Colonic mucosa (tissue), 4 donors: ENCODE results near the gene HOXC12. TPM values are rescaled to one million over a fixed set of nuclear protein-coding genes. Genes with fewer than 3 reads are reported as not detected.

Source experiments
- DNase-seq: peaks from one replicate; pipeline ENCODE4 v3.0.0-alpha.2; 2020
- H3K27ac ChIP-seq: fragments of 200-600 bp; one replicate; pipeline ENCODE4 v1.8.0; 2021
- H3K27me3 ChIP-seq: fragments of 200-600 bp; one replicate; pipeline ENCODE4 v1.8.0; 2021
- H3K36me3 ChIP-seq: fragments of 200-600 bp; one replicate; pipeline ENCODE4 v1.8.0; 2021
- H3K4me1 ChIP-seq: fragments of 200-600 bp; one replicate; pipeline ENCODE4 v1.8.0; 2021; ENCODE audit warnings: mild to moderate bottlenecking
- H3K4me3 ChIP-seq: fragments of 200-600 bp; one replicate; pipeline ENCODE4 v1.8.0; 2021
- H3K9ac ChIP-seq, 2 donors: one replicate each; pipeline ENCODE4 v1.7.0; 2013; ENCODE audit warnings: control low read depth in 2 of 2, low read depth in 2 of 2, low read length in 2 of 2
- H3K9me3 ChIP-seq: fragments of 200-600 bp; one replicate; pipeline ENCODE4 v1.8.0; 2021
- intact Hi-C: fragments of 100-400 bp; cut with DNase I; formaldehyde crosslinking; loops from one replicate; pipeline ENCODE4 v1.14.1; 2022
- total RNA-seq, 2 donors: library from RNA; stranded (reverse); fragmentation: NEBNext Ultra II Directional in 1 of 2; extraction: Animal tissue kit (Norgen Biotek cat#: 25700) in 1 of 2; gene quantifications; one replicate each; pipeline ENCODE4 v1.2.1, GENCODE V29; 2021
- TF ChIP-seq, protein P1 (sequence below): fragments of 200-600 bp; IDR thresholded peaks from one replicate; pipeline ENCODE4 v1.8.0; 2022; ENCODE audit warnings: antibody characterized with exemption, mild to moderate bottlenecking
- donor health status: healthy.
- donor health status: DM: no; HTN: no; CAD: no.
- donor health status: DM: no; HTN: no; CAD: no.

Gene HOXC12
- total RNA-seq, 2 donors from 2014 or later: not detected

DNA sequence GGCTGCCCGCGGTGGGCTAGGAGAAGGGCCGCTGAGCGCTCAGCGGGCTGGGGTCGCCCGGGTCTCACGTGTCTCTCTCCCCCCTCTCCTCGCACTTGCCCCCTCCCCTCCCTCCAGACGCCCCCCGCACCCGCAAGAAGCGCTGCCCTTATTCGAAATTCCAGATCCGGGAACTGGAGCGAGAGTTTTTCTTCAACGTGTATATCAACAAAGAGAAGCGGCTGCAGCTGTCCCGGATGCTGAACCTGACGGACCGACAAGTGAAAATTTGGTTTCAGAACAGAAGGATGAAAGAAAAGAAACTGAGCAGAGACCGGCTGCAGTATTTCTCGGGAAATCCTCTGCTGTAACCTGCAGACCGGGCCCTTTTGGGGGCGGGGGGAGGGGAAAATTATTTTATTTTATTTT lies 20.4 kb downstream of the HOXC12 start:
- no peaks in the 10 kb centered on the region for H3K4me1 ChIP-seq
- intact Hi-C loops: no loop called here
- no peak overlapping the region for H3K4me3 ChIP-seq
- TF ChIP-seq, protein P1, sequence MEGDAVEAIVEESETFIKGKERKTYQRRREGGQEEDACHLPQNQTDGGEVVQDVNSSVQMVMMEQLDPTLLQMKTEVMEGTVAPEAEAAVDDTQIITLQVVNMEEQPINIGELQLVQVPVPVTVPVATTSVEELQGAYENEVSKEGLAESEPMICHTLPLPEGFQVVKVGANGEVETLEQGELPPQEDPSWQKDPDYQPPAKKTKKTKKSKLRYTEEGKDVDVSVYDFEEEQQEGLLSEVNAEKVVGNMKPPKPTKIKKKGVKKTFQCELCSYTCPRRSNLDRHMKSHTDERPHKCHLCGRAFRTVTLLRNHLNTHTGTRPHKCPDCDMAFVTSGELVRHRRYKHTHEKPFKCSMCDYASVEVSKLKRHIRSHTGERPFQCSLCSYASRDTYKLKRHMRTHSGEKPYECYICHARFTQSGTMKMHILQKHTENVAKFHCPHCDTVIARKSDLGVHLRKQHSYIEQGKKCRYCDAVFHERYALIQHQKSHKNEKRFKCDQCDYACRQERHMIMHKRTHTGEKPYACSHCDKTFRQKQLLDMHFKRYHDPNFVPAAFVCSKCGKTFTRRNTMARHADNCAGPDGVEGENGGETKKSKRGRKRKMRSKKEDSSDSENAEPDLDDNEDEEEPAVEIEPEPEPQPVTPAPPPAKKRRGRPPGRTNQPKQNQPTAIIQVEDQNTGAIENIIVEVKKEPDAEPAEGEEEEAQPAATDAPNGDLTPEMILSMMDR: no peak
- no peak for DNase-seq
- H3K36me3 ChIP-seq: no peaks in the 10 kb centered on the region
- H3K27me3 ChIP-seq: peaks cover 94% of the 10 kb centered on the region
- no peaks in the 10 kb centered on the region for H3K9me3 ChIP-seq
- H3K9ac ChIP-seq: no peak overlapping the region
- H3K27ac ChIP-seq: no peak overlapping the region

DNA sequence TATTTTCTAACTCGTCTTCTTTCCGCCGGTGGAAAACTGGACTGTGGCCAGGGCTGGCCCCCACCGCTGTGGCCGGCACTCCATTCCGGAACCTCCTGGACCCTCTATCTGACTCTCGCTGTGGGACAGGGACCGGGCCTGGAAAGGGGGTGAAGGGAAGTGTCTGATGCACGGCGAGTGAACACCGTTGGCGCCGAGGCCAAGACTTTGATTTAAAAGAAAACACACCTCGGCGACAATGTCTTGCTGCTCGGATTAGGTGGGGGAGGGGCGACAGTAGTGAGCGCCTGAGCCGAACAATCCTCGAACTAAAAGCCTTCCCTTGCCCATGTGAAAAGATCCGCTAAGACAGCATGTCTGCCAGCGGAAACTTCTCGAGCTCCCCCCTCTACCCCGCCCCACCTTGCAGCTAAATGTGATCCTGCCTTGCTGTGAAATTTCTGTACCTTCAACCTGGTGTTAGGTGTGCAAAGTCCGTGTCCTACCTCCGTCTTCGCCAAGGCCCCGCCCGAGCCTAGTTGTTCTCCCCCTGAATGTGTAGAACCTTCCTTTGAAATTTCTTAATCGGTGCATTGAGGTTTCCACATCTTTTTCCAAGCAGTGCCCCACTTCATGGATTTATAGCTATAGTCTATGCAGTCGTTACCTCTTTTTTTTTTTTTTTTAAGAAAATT lies 20.9 kb downstream of the HOXC12 start:
- Histone ChIP-seq H3K9me3 (no peaks in the 10 kb centered on the region), H3K27ac (no peak overlapping the region), H3K4me3 (no peak overlapping the region), H3K27me3 (peaks cover 94% of the 10 kb centered on the region), H3K4me1 (no peaks in the 10 kb centered on the region), H3K36me3 (no peaks in the 10 kb centered on the region), H3K9ac (no peak overlapping the region)
- TF ChIP-seq, protein P1: no peak
- intact Hi-C loops: no loop called here
- no peak for DNase-seq

DNA sequence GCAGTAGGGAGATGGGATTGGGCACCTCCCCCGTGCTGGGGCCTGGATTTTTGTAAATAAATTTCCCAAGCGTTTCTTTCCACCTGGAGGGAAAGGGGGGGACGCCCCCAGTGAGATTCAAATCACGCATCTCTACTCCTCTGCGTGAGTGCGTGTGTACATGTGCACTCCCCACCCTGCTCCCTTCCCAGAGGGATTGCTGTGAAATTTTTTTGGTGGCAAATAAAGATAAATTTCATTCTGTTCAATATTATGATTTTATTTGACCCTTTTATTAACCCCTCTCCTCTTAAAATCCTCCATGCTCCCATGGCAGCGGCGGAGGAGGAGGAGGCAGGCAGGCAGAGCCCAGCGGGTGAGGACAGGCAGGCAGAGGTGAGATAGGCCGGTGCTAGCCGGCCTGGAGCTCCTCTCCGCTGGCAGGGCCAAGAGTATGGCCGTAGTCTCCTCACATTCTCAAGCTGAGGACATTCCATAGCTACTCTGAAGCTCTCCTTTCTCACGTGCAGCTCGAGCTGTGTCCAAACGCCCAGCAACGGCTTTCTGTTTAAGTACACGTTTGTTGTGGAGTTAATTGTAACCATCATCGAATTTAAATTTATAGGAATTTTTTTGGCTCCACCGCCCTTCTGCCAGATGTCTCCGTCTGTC lies 21.6 kb downstream of the HOXC12 start:
- H3K36me3 ChIP-seq: no peaks in the 10 kb centered on the region
- H3K27ac ChIP-seq: no peak overlapping the region
- TF ChIP-seq, protein P1: no peak
- H3K4me1 ChIP-seq: no peaks in the 10 kb centered on the region
- no peak for DNase-seq
- peaks cover 92% of the 10 kb centered on the region for H3K27me3 ChIP-seq
- H3K4me3 ChIP-seq: no peak overlapping the region
- no peaks in the 10 kb centered on the region for H3K9me3 ChIP-seq
- H3K9ac ChIP-seq: no peak overlapping the region
- intact Hi-C loops: no loop called here

DNA sequence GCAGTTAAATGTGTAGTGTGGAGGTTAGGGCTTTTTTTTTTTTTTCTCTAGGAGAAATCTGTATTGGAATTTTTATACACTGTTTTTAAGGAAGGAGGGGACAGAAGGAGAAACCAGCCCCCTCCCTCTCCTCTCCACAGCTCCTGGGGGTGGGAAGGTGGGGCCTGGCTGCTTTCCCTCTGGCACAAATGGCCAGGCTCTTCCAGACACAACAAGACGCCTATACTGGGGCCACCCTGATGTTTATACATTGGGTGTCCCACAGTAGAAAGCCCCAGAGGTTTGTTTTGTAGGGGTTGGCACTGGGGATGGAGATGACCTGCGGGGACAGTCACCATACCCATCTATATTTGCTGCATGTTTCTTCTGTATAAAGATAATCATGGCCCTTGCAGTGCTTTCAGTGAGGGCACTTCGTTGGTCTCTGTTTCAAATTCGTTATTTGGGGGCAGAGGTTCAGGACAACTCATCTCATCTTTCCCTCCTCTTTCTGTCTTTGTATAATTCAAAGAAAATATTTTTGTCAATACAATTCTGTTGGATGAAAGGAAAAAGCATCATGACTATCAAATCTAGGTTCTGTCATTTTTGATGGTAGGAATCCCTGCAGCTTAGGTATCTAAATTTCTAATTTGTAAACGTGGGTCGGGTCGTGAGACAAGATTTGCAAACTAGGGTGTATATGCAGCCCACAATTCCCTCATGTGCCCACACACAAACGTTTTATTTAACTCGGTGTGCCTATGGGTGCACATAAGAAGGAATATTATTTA lies 22.3 kb downstream of the HOXC12 start:
- intact Hi-C loops: no loop called here
- Histone ChIP-seq H3K27me3 (peaks cover 92% of the 10 kb centered on the region), H3K9ac (no peak overlapping the region), H3K36me3 (no peaks in the 10 kb centered on the region), H3K4me1 (no peaks in the 10 kb centered on the region), H3K9me3 (no peaks in the 10 kb centered on the region), H3K4me3 (no peak overlapping the region), H3K27ac (no peak overlapping the region)
- DNase-seq: no peak
- TF ChIP-seq, protein P1: no peak

DNA sequence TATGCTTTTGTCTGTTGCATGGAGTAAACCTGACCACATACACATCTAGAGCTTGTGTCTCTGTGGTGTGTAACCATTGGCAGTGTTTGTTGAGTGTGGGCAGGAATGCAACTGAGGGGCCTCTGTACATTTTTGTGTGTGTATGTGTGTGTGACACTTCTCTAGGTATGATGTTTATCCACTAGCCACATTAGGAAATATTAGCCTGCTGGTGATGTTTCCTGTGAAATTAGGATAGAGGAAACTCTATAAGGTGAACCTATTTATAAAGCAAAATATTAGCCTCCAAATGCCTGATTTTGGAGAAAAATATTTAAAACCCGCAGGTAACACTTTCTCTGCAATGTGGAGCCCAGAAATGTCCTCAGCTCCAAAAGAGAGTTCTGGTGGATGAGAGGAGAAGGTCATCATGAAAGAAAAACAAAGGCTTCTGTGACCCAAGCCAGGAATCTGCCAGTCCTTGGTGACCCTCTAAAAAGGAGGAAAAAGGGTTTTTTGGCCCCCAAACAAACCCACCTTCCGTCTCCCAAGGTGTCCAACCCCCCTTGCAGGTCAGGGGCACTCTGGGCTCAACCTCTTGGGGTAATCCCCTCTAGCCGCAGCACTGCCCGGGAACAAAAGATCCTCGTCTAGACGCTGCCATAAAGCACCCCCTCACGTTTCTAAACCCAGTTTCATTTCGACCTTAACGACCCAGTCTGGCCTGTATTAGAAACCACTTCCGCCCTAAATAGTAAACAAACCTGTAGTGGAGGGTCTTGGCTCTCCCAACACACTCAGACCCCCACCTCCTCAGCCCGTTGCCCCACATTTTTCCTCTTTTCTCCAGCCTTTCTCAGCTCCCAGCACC lies 23.1 kb downstream of the HOXC12 start:
- Histone ChIP-seq H3K27ac (no peak overlapping the region), H3K36me3 (no peaks in the 10 kb centered on the region), H3K27me3 (peaks cover 90% of the 10 kb centered on the region), H3K9ac (no peak overlapping the region), H3K4me1 (no peaks in the 10 kb centered on the region), H3K9me3 (no peaks in the 10 kb centered on the region), H3K4me3 (no peak overlapping the region)
- intact Hi-C loops: no loop called here
- TF ChIP-seq, protein P1: no peak
- no peak for DNase-seq
